HS-27A (cell line): ENCODE results near the gene GLCE.
"Not testable (repeated sequence)": the region's sequence is repeated elsewhere in the genome, so short reads cannot be mapped to it uniquely, and the experiment has no call there.

Experiments used
- DNase-seq: peaks from one replicate; pipeline ENCODE4 v3.0.0-alpha.2; 2012; ENCODE audit warnings: low read depth, missing footprints

GLCE gene

GRCh38 chr15:69299451-69299886 lies 139.0 kb downstream of the GLCE start:
- DNase-seq = no peak

GRCh38 chr15:69299943-69300588 lies 139.6 kb downstream of the GLCE start:
- no peak for DNase-seq

GRCh38 chr15:69301101-69301500 lies 140.7 kb downstream of the GLCE start:
- DNase-seq = not testable (repeated sequence)

GRCh38 chr15:69302087-69302486 lies 141.7 kb downstream of the GLCE start:
- DNase-seq = not testable (repeated sequence)

GRCh38 chr15:69302929-69303328 lies 142.5 kb downstream of the GLCE start:
- no peak for DNase-seq

GRCh38 chr15:69303337-69304181 lies 143.1 kb downstream of the GLCE start:
- DNase-seq = no peak

GRCh38 chr15:69304182-69304545 lies 143.7 kb downstream of the GLCE start:
- DNase-seq = peak; percentile 68

GRCh38 chr15:69305204-69305931 lies 144.9 kb downstream of the GLCE start:
- DNase-seq = peak; percentile 99

GRCh38 chr15:69305933-69306568 lies 145.6 kb downstream of the GLCE start:
- DNase-seq = peak; percentile 61

- DNase-seq = no peak
These were observed 147.5 kb downstream of the GLCE start for GRCh38 chr15:69307939-69308338.

- DNase-seq = no peak
These were observed 148.5 kb downstream of the GLCE start for GRCh38 chr15:69308949-69309348.

GRCh38 chr15:69311319-69311721 lies 150.9 kb downstream of the GLCE start:
- no peak for DNase-seq

- DNase-seq = no peak
These were observed 153.1 kb downstream of the GLCE start for GRCh38 chr15:69313432-69314000.

- no peak for DNase-seq
These were observed 153.7 kb downstream of the GLCE start for GRCh38 chr15:69314131-69314530.

- DNase-seq = no peak
These were observed 154.3 kb downstream of the GLCE start for GRCh38 chr15:69314736-69315135.

- no peak for DNase-seq
These were observed 155.1 kb downstream of the GLCE start for GRCh38 chr15:69315402-69316110.

GRCh38 chr15:69316291-69316690 lies 155.9 kb downstream of the GLCE start:
- DNase-seq = no peak

- DNase-seq = no peak
These were observed 157.0 kb downstream of the GLCE start for GRCh38 chr15:69317392-69317841.

- no peak for DNase-seq
These were observed 157.6 kb downstream of the GLCE start for GRCh38 chr15:69318033-69318432.

GRCh38 chr15:69319384-69320375 lies 159.2 kb downstream of the GLCE start:
- no peak for DNase-seq
